Right lobe of liver (tissue), 6 donors: ENCODE results near the gene ISM1. TPM values are rescaled to one million over a fixed set of nuclear protein-coding genes. Genes with fewer than 3 reads are reported as not detected.

ENCODE experiments used
- ATAC-seq, 4 donors: fragments of 200-7000 bp; cut with Tn5 transposase; one replicate each; pipeline ENCODE4 v1.9.1; 2020; ENCODE audit warnings: mild to moderate bottlenecking in 4 of 4, moderate library complexity in 4 of 4
- DNase-seq, 3 donors: peaks; one replicate each; pipeline ENCODE4 v3.0.0-alpha.2; 2020
- H3K27ac ChIP-seq, 3 donors: fragments of 200-600 bp; one replicate each; pipeline ENCODE4 v1.8.0; 2022
- H3K27me3 ChIP-seq, 2 donors: fragments of 200-600 bp; one replicate each; pipeline ENCODE4 v1.8.0; 2022
- H3K36me3 ChIP-seq, 4 donors: fragments of 200-600 bp; sonication (generic) in 1 of 4; one replicate each; pipeline versions ENCODE4 v1.5.1 to v1.8.0; 2017 to 2022; ENCODE audit warnings: control low read depth in 1 of 4
- H3K4me1 ChIP-seq, 4 donors: fragments of 200-600 bp; sonication (generic) in 1 of 4; one replicate each; pipeline versions ENCODE4 v1.5.1 to v1.8.0; 2017 to 2022; ENCODE audit warnings: control low read depth in 1 of 4
- H3K4me3 ChIP-seq, 3 donors: fragments of 200-600 bp; one replicate each; pipeline ENCODE4 v1.8.0; 2022
- H3K9me3 ChIP-seq, 4 donors: fragments of 200-600 bp; sonication (generic) in 1 of 4; one replicate each; pipeline versions ENCODE4 v1.5.1 to v1.8.0; 2017 to 2022; ENCODE audit warnings: control low read depth in 1 of 4
- POLR2A ChIP-seq: fragments of 450-650 bp; IDR thresholded peaks from one replicate; pipeline ENCODE4 v1.6.1; 2017; ENCODE audit warnings: antibody characterized with exemption, mild to moderate bottlenecking
- WGBS: methylation state at CpG from one replicate; pipeline ENCODE4 v1.1.6; 2018; ENCODE audit warnings: low coverage, low lambda C conversion rate; ENCODE audit not compliant: insufficient coverage; ENCODE audit errors: missing lambda C conversion rate; 5-methylcytosine and 5-hydroxymethylcytosine counted together
- intact Hi-C, 2 donors: fragments of 100-400 bp; cut with DNase I; formaldehyde crosslinking; loops; one replicate each; pipeline versions ENCODE4 v1.11.2 to v1.14.1; 2022
- total RNA-seq, 6 experiments: library from RNA; depleted of rRNA in 2 of 6; stranded (reverse); fragments of >200 nt in 2 of 6; fragmentation: NEBNext Ultra II Directional in 3 of 6; extraction: Animal tissue kit (Norgen Biotek cat#: 25700) in 3 of 6; gene quantifications; one replicate each; pipeline versions ENCODE4 v1.1.0 to v1.2.4, GENCODE V29; 2016 to 2023
- TF ChIP-seq, protein P1 (sequence below), 4 donors: fragments of 200-600 bp in 3 of 4; fragments of 450-650 bp in 1 of 4; IDR thresholded peaks; one replicate each; pipeline versions ENCODE4 v1.5.1 to v1.8.0; 2016 to 2022; ENCODE audit warnings: antibody characterized with exemption in 4 of 4, mild to moderate bottlenecking in 2 of 4
- donor health status: DM: no; HTN: yes; CAD: no.
- donor health status: DM: no; HTN: no; CAD: no.
- donor health status: DM: no; HTN: no; CAD: no.
- donor health status: DM: no; HTN: yes; CAD: no.
- donor health status: DM: no; HTN: yes; CAD: no.

Gene ISM1
- total RNA-seq, 6 experiments from 2014 or later: 2.1 to 5.5 (median 3.2) TPM

DNA sequence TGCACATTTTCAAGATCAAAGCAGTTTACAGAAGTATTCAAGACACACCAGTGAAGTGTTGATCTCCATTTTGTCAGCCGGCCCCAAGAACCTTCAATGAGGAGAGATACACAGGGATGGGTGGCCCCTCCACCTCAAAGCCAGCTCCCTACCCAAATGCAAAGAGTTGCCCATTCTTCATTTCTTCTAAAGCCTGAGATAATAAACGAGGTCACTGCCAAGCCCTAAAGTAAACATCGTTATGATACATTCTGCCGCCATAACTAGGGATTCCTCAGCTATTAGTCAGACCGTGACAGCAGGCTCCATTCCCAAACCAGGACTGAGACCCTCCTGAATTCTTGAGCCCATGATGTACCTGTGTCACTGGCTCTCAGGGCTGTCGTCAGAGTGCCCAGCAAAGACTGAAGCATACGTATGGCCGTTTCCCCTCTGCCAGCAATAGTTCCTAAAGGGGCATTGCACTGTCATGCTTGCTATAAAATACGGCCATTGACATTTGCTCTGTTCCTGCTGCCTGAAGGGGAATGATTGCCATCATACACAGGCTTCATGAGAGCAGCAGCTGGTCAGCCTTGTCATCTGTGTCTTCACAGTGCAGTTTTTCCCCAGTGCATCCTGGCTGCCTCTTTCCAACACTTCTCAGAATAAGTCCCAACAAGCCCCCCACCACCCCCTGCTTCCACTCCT, 41.7 kb downstream of the ISM1 start:
- TF ChIP-seq, protein P1, sequence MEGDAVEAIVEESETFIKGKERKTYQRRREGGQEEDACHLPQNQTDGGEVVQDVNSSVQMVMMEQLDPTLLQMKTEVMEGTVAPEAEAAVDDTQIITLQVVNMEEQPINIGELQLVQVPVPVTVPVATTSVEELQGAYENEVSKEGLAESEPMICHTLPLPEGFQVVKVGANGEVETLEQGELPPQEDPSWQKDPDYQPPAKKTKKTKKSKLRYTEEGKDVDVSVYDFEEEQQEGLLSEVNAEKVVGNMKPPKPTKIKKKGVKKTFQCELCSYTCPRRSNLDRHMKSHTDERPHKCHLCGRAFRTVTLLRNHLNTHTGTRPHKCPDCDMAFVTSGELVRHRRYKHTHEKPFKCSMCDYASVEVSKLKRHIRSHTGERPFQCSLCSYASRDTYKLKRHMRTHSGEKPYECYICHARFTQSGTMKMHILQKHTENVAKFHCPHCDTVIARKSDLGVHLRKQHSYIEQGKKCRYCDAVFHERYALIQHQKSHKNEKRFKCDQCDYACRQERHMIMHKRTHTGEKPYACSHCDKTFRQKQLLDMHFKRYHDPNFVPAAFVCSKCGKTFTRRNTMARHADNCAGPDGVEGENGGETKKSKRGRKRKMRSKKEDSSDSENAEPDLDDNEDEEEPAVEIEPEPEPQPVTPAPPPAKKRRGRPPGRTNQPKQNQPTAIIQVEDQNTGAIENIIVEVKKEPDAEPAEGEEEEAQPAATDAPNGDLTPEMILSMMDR (IDR thresholded peaks at IDR 0.05): no peak
- TF ChIP-seq POLR2A: no peak
- intact Hi-C loops: no loop called here
- ATAC-seq (no peak), DNase-seq (no peak)
- Histone ChIP-seq H3K9me3 (no peaks in the 10 kb centered on the region), H3K4me3 (no peak overlapping the region), H3K36me3 (no peaks in the 10 kb centered on the region), H3K4me1 (peaks cover 0 to 21% (median 8%) of the 10 kb centered on the region in 4 donors), H3K27ac (no peak overlapping the region), H3K27me3 (no peaks in the 10 kb centered on the region)
- WGBS: 76% methylated on average over 8 of the region's 9 CpGs

DNA sequence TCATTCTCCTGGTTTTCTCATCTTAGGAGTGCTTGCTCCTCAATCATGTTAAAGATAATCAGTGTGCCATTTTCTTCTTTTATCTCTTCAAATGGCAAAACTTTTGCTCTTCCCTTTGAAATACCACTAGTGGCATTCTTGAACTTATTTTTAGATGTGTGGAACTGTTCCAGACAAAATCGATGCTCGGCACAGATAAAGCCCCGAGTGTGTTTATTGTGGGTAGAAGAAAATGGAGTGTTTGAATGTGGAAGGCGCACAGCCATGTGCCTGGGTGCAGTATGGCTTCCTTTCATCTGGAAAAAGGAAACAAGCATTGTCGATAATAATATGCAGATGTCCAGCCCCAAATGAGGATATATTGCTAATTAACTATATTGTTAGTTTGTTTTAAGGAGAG, 42.4 kb downstream of the ISM1 start:
- no peaks in the 10 kb centered on the region for H3K27me3 ChIP-seq
- no peak for ATAC-seq
- intact Hi-C loops: no loop called here
- TF ChIP-seq POLR2A: no peak
- TF ChIP-seq, protein P1 (IDR thresholded peaks at IDR 0.05): no peak
- H3K4me1 ChIP-seq: peaks cover 0 to 22% (median 9%) of the 10 kb centered on the region in 4 donors
- H3K9me3 ChIP-seq: no peaks in the 10 kb centered on the region
- no peak for DNase-seq
- no peak overlapping the region for H3K27ac ChIP-seq
- no peak overlapping the region for H3K4me3 ChIP-seq
- no peaks in the 10 kb centered on the region for H3K36me3 ChIP-seq
- WGBS: 27% methylated on average over 5 of the region's 5 CpGs

DNA sequence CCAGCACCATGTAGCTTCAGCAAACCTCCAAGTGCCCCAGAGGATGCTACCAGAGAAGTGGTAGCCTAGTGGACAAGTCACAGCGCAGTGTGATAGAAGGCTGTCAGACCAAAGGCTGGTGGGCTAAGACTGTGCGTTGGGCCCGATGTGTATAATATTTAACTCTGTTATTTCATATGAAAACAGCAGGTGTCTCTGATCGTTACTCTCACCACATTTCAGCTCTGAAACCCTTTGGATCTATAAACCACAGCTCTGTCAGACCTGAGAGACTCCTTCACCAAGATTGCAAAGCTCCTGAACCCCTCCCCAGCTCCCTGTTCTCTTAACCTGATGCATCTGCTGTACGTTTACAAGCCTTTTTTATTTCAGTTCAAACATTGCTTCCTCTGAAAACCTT, 43.8 kb downstream of the ISM1 start:
- intact Hi-C loops: no loop called here
- 78% methylated on average over 1 of the region's 5 CpGs for WGBS
- ATAC-seq: no peak

DNA sequence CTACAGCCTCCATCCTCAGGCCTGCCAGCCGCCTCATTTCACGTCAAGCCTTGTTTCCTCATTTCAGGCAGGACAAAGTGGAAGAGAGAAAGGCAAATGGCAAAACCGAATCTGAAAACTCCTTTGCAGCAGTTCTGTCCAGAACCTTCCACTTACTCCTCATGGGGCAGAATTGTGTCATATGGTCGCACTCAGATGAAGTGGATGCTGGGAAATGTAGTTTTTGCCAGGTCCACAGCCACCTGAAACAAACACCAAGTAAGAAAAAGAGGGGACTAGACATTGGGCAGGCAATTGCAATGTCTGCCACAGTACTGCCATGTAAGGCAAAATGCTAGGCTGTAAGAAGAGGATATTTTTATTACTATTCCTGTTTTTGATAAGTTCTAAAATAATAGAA, 44.9 kb downstream of the ISM1 start:
- no peaks in the 10 kb centered on the region for H3K36me3 ChIP-seq
- H3K27ac ChIP-seq: no peak overlapping the region
- no peak overlapping the region for H3K4me3 ChIP-seq
- H3K27me3 ChIP-seq: no peaks in the 10 kb centered on the region
- DNase-seq (no peak), ATAC-seq (no peak)
- WGBS: 78% methylated on average over 4 of the region's 4 CpGs
- no peaks in the 10 kb centered on the region for H3K9me3 ChIP-seq
- intact Hi-C loops: no loop called here
- H3K4me1 ChIP-seq: peaks cover 0 to 29% (median 9%) of the 10 kb centered on the region in 4 donors
- no peak for TF ChIP-seq POLR2A
- TF ChIP-seq, protein P1 (IDR thresholded peaks at IDR 0.05): no peak

More for the DNA sequence above, 43.8 kb downstream of the ISM1 start:
- Histone ChIP-seq H3K36me3 (no peaks in the 10 kb centered on the region), H3K4me1 (peaks cover 0 to 22% (median 9%) of the 10 kb centered on the region in 4 donors), H3K9me3 (no peaks in the 10 kb centered on the region), H3K27ac (no peak overlapping the region), H3K27me3 (no peaks in the 10 kb centered on the region), H3K4me3 (no peak overlapping the region)
- no peak for DNase-seq
- TF ChIP-seq POLR2A: no peak
- TF ChIP-seq, protein P1 (IDR thresholded peaks at IDR 0.05): no peak
